GM12878 (cell line): ENCODE results near the gene SIDT2.
A peak's percentile ranks its signal among the peaks of the same experiment; 100 is the strongest.

Experiments
- BMI1 ChIP-seq: fragments of 450-650 bp; IDR thresholded peaks from 2 replicates; pipeline ENCODE4 v1.6.1; 2016; ENCODE audit warnings: mild to moderate bottlenecking, moderate library complexity, borderline replicate concordance
- CTCF ChIP-seq, 3 experiments: IDR thresholded peaks in 2 of 3; conservative IDR thresholded peaks in 1 of 3; 2 replicates each; pipeline ENCODE4 v1.5.1; 2011; ENCODE audit warnings: low read depth in 3 of 3, low read length in 3 of 3, mild to moderate bottlenecking in 3 of 3, control low read depth in 2 of 3, moderate library complexity in 2 of 3, inconsistent platforms in 1 of 3, mixed read lengths in 1 of 3; ENCODE audit not compliant: control insufficient read depth in 2 of 3, insufficient read depth in 1 of 3; ENCODE audit errors: extremely low read depth in 1 of 3
- JUND ChIP-seq: IDR thresholded peaks from 2 replicates; pipeline ENCODE4 v1.6.1; 2012; ENCODE audit warnings: low read depth, mild to moderate bottlenecking, low read length, improper control_type of control experiment, moderate library complexity

DNA sequence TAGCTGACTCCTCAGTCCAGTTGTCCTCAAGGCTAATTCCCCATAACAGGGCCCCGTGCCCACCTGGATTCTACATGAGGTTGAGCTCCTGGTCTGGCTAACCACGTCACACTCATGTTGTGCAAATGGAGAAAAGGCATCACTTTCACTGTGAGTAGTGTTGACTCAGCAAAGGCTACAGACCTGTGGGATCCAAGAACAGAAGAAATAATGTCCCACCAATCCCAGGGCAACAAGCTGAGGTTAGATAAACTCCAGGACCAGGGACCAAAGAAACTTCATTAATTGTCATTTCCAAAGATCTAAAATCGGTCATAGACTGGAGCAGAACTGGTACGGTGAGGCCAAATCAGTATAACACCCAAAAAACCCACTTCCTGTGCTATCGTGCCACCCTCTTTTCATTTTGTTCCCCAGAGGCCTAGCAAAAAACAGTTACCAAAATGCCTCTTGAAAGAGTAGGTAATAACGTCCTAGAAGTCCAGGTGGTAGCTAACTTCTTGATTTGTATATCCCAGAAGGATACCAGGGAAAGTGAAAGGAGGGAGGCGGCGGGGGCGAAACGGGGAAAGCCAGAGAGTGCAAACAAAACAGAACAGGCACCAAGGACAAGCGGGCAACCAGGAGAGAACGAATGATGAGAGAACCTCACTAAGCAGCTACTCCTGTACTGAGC lies 51.9 kb downstream of the SIDT2 start:
- no peak for TF ChIP-seq CTCF (IDR thresholded peaks at IDR 0.05 in 2 of 3, conservative IDR thresholded peaks at IDR 0.05 in 1 of 3; ENCODE audit: control insufficient read depth in 2 of 3, extremely low read depth in 1 of 3, insufficient read depth in 1 of 3, low read depth in 3 of 3, low read length in 3 of 3)
- TF ChIP-seq BMI1 = peak; percentile 42; the same call in 1 of the 2 replicates
- TF ChIP-seq JUND = no peak
